Measurements from ENCODE around the gene ATG9B.
"Not testable (repeated sequence)": the region's sequence is repeated elsewhere in the genome, so short reads cannot be mapped to it uniquely, and the experiment has no call there.

Gene ATG9B

GRCh38 chr7:151057989-151058780, 33.9 kb upstream of the ATG9B start:
- DNase-seq, result peak; percentile 95

GRCh38 chr7:151057506-151057988, 33.3 kb upstream of the ATG9B start, which contains the start of gene CDK5:
TSS of gene CDK5 (minus strand) at chr7:151057897. CDS start at chr7:151057848, 49 bp downstream.
- DNase-seq, result peak; percentile 98

- DNase-seq, result no peak
Observed at GRCh38 chr7:151056666-151057505, 32.6 kb upstream of the ATG9B start.

- DNase-seq, result no peak
Observed at GRCh38 chr7:151056283-151056665, 32.0 kb upstream of the ATG9B start.

GRCh38 chr7:151053751-151054150, 29.5 kb upstream of the ATG9B start:
- no peak for DNase-seq

- no peak for DNase-seq
Observed at GRCh38 chr7:151053096-151053495, 28.8 kb upstream of the ATG9B start.

GRCh38 chr7:151051108-151051507, 26.8 kb upstream of the ATG9B start:
- DNase-seq, result peak; percentile 68

GRCh38 chr7:151048911-151049463, 24.7 kb upstream of the ATG9B start:
- no peak for DNase-seq

- DNase-seq, result no peak
Observed at GRCh38 chr7:151047976-151048815, 23.9 kb upstream of the ATG9B start, which contains the start of gene ASIC3. TSS of gene ASIC3 (plus strand) at chr7:151048531. CDS start at chr7:151048886, 355 bp downstream.

- DNase-seq, result no peak
Observed at GRCh38 chr7:151046603-151047573, 22.6 kb upstream of the ATG9B start.

- DNase-seq, result no peak
Observed at GRCh38 chr7:151045967-151046366, 21.7 kb upstream of the ATG9B start.

GRCh38 chr7:151045262-151045661, 21.0 kb upstream of the ATG9B start:
- no peak for DNase-seq

- no peak for DNase-seq
Observed at GRCh38 chr7:151043959-151044358, 19.7 kb upstream of the ATG9B start.

GRCh38 chr7:151043449-151043848, 19.2 kb upstream of the ATG9B start:
- not testable (repeated sequence) for DNase-seq

GRCh38 chr7:151040616-151041375, 16.5 kb upstream of the ATG9B start:
- DNase-seq, result no peak

GRCh38 chr7:151039850-151040548, 15.7 kb upstream of the ATG9B start:
- DNase-seq, result no peak

- no peak for DNase-seq
Observed at GRCh38 chr7:151038951-151039849, 14.9 kb upstream of the ATG9B start.

GRCh38 chr7:151035902-151036301, 11.6 kb upstream of the ATG9B start:
- no peak for DNase-seq

All from right kidney (tissue), 1 donor.